B cell (primary cell): Measurements from ENCODE around the gene CALML4. TPM values are rescaled to one million over a fixed set of nuclear protein-coding genes. Genes with fewer than 3 reads are reported as not detected.

Experiments used
- ATAC-seq: fragments of 200-7000 bp; cut with Tn5 transposase; one replicate; pipeline ENCODE4 v1.10.0; 2021; ENCODE audit warnings: low read depth, mild to moderate bottlenecking, moderate number of reproducible peaks, moderate library complexity
- CTCF ChIA-PET: fragments of 350-600 bp; sonication (Branson Sonifier 250); formaldehyde crosslinking; loops from one replicate; lab custom pipeline; 2021; ENCODE audit warnings: antibody characterized with exemption, inconsistent platforms; lab: Charles Lee
- POLR2A ChIA-PET: fragments of 350-600 bp; sonication (Branson Sonifier 250); formaldehyde crosslinking; loops from one replicate; lab custom pipeline; 2021; ENCODE audit warnings: antibody characterized with exemption; lab: Charles Lee
- DNase-seq: peaks from one replicate; pipeline ENCODE4 v3.0.0; 2013
- H2AFZ ChIP-seq: 2 replicates; pipeline ENCODE4 v1.6.1; 2012; ENCODE audit warnings: mild to moderate bottlenecking, low read depth, low read length; ENCODE audit not compliant: insufficient read depth, poor library complexity, severe bottlenecking
- H3K27ac ChIP-seq, 2 donors: 1 replicate in 1 of 2; 2 replicates in 1 of 2; pipeline ENCODE4 v1.5.1; 2012 to 2013; ENCODE audit warnings: low read length in 2 of 2, mild to moderate bottlenecking in 2 of 2, moderate library complexity in 1 of 2
- H3K27me3 ChIP-seq, 4 experiments: fragments of 200-600 bp in 1 of 4; sonication (generic) in 1 of 4; replicated peaks in 1 of 4; 1 replicate in 2 of 4; 2 replicates in 2 of 4; pipeline versions ENCODE4 v1.6.1 to v1.7.0; 2013 to 2016; ENCODE audit warnings: low read length in 3 of 4, mild to moderate bottlenecking in 2 of 4, mixed read lengths in 1 of 4, moderate library complexity in 1 of 4; ENCODE audit not compliant: insufficient read depth in 4 of 4, control insufficient read depth in 3 of 4; ENCODE audit errors: control extremely low read depth in 1 of 4
- H3K36me3 ChIP-seq, 2 experiments: replicated peaks in 1 of 2; 1 replicate in 1 of 2; 2 replicates in 1 of 2; pipeline versions ENCODE4 v1.6.1 to v1.7.1; 2013; ENCODE audit warnings: low read length in 1 of 2; ENCODE audit not compliant: insufficient read depth in 2 of 2, control insufficient read depth in 1 of 2; ENCODE audit errors: control extremely low read depth in 1 of 2, extremely low read depth in 1 of 2
- H3K4me1 ChIP-seq, 2 donors: fragments of 200-600 bp in 1 of 2; sonication (generic) in 1 of 2; 1 replicate in 1 of 2; 2 replicates in 1 of 2; pipeline versions ENCODE4 v1.5.1 to v1.6.1; 2013 to 2017; ENCODE audit warnings: low read length in 2 of 2; ENCODE audit not compliant: control insufficient read depth in 2 of 2, insufficient read depth in 2 of 2
- H3K4me2 ChIP-seq: replicated peaks from 2 replicates; pipeline ENCODE3; 2012; ENCODE audit warnings: mild to moderate bottlenecking, low read depth, low read length; ENCODE audit not compliant: poor library complexity, severe bottlenecking
- H3K4me3 ChIP-seq, 5 experiments: fragments of 200-600 bp in 1 of 5; sonication (generic) in 1 of 5; 1 replicate in 3 of 5; 2 replicates in 2 of 5; pipeline versions ENCODE4 v1.5.1 to v1.7.0; 2011 to 2016; ENCODE audit warnings: low read length in 4 of 5, mild to moderate bottlenecking in 4 of 5, low read depth in 2 of 5, control low read depth in 1 of 5, moderate library complexity in 1 of 5; ENCODE audit not compliant: insufficient read depth in 1 of 5; ENCODE audit errors: control extremely low read depth in 1 of 5, extremely low read depth in 1 of 5
- H3K79me2 ChIP-seq: fragments of 200-600 bp; sonication (generic); one replicate; pipeline ENCODE4 v1.6.0; 2016; ENCODE audit warnings: low read length; ENCODE audit not compliant: control insufficient read depth, insufficient read depth
- H3K9ac ChIP-seq: fragments of 200-600 bp; sonication (generic); 2 replicates; pipeline ENCODE4 v1.6.1; 2017; ENCODE audit warnings: mild to moderate bottlenecking, low read length, moderate library complexity
- H3K9me3 ChIP-seq, 3 donors: one replicate each; pipeline versions ENCODE4 v1.6.1 to v1.7.1; 2013; ENCODE audit warnings: low read length in 2 of 3; ENCODE audit not compliant: control insufficient read depth in 2 of 3, insufficient read depth in 1 of 3; ENCODE audit errors: control extremely low read depth in 1 of 3
- H4K20me1 ChIP-seq: 2 replicates; pipeline ENCODE4 v1.6.0; 2012; ENCODE audit warnings: mild to moderate bottlenecking, low read length; ENCODE audit not compliant: insufficient read depth, control insufficient read depth, poor library complexity, severe bottlenecking
- H3K27ac Mint-ChIP-seq: one replicate; pipeline ENCODE4 v1.8.0; 2021; ENCODE audit warnings: mixed read lengths
- H3K27me3 Mint-ChIP-seq: one replicate; pipeline ENCODE4 v1.8.0; 2021; ENCODE audit warnings: mixed read lengths
- H3K4me1 Mint-ChIP-seq: one replicate; pipeline ENCODE4 v1.8.0; 2021; ENCODE audit warnings: mixed read lengths
- H3K4me3 Mint-ChIP-seq: one replicate; pipeline ENCODE4 v1.8.0; 2021; ENCODE audit warnings: mixed read lengths
- H3K9me3 Mint-ChIP-seq: one replicate; pipeline ENCODE4 v1.8.0; 2022; ENCODE audit warnings: mixed read lengths; ENCODE audit not compliant: insufficient read depth
- CTCF ChIP-seq: fragments of 200-600 bp; IDR thresholded peaks from one replicate; pipeline ENCODE4 v1.8.0; 2022; ENCODE audit warnings: antibody characterized with exemption, mild to moderate bottlenecking
- EZH2 ChIP-seq: IDR thresholded peaks from 2 replicates; pipeline ENCODE4 v1.6.1; 2012; ENCODE audit warnings: borderline replicate concordance, low read depth, mild to moderate bottlenecking, moderate library complexity, low read length; ENCODE audit not compliant: insufficient read depth, poor library complexity, severe bottlenecking
- WGBS: methylation state at CpG from one replicate; pipeline ENCODE4 v1.1.5; 2013; ENCODE audit warnings: missing lambda C conversion rate; ENCODE audit not compliant: insufficient coverage; 5-methylcytosine and 5-hydroxymethylcytosine counted together
- intact Hi-C: fragments of 100-400 bp; cut with micrococcal nuclease; formaldehyde crosslinking; loops from one replicate; pipeline ENCODE4 v1.10.0; 2022
- polyA plus RNA-seq: library from polyadenylated mRNA; depleted of rRNA; stranded (reverse); fragments of >200 nt; gene quantifications from 2 replicates; pipeline ENCODE4 v1.2.3, GENCODE V29; 2012
- total RNA-seq, 2 donors: library from RNA; stranded (reverse); fragments of 120-200 nt in 1 of 2; gene quantifications; 1 replicate in 1 of 2; 2 replicates in 1 of 2; pipeline versions ENCODE4 v1.2.3 to v1.2.4, GENCODE V29; 2013 to 2022

The CALML4 gene
- total and polyA plus RNA-seq, 2 donors (not counting 1 experiment from before 2014, with no cell fraction given): 2.4 to 4.2 TPM

- WGBS: no CpG with 5 or more reads among the region's 7 CpGs
- CTCF ChIA-PET: interaction anchor here (0.6 to 2.5 kb wide), 26 partner anchors 9 to 1638 kb away, joined by 3 to 35 read pairs (median 4); partner anchors contain the start of gene FEM1B
- ATAC-seq: peak; percentile 65
Measured at GRCh38 chr15:68252925-68253534, 47.9 kb upstream of the CALML4 start.

More at GRCh38 chr15:68252925-68253534, 47.9 kb upstream of the CALML4 start:
- Histone ChIP-seq H3K27me3 (peaks cover 0 to 17% (median 6%) of the 10 kb centered on the region in 4 experiments), H3K27ac (no peak overlapping the region), H3K79me2 (no peaks in the 10 kb centered on the region), H3K4me1 (peaks cover 10 to 12% of the 10 kb centered on the region in 2 donors), H4K20me1 (no peaks in the 10 kb centered on the region), H3K4me3 (no peak overlapping the region), H2AFZ (no peak overlapping the region), H3K9me3 (no peaks in the 10 kb centered on the region), H3K9ac (no peak overlapping the region), H3K4me2 (no peak overlapping the region), H3K36me3 (no peaks in the 10 kb centered on the region)
- no peaks in the 10 kb centered on the region for H3K9me3 Mint-ChIP-seq
- no peak overlapping the region for H3K4me3 Mint-ChIP-seq
- POLR2A ChIA-PET: interaction anchor here (0.5 to 0.7 kb wide), 2 partner anchors 16 to 222 kb away, joined by 5 read pairs; no protein-coding TSS in a partner anchor
- TF ChIP-seq CTCF: peak; percentile 91
- TF ChIP-seq EZH2: no peak
- no peak overlapping the region for H3K27ac Mint-ChIP-seq
- peaks cover 17% of the 10 kb centered on the region for H3K27me3 Mint-ChIP-seq
- intact Hi-C loops: loop anchor here (2.0 to 10.0 kb wide), 3 partner anchors 54 to 672 kb away; no protein-coding TSS in a partner anchor
- DNase-seq: peak; percentile 62
- H3K4me1 Mint-ChIP-seq: peaks cover 4% of the 10 kb centered on the region
